Measurements from ENCODE around the gene FAM131B.

The FAM131B gene

DNA sequence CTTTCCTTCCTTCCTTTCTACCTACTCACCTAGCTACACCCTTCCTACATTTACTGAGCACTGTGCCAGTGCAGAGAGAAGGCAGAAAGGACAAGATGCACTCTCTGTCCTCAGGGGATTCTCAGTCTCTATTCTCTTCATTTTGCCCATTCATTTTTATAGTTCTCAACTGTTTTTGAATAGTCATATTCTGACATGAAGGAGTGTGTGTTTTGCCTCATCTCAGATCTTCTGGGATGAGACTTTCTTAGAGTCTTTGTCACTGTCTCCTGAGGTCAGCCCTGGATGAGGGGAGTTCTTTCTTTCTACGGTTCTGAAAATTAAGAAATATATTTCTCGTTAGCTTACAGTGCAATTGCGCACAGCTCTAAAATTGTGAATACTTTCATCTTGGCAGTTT lies 25.3 kb downstream of the FAM131B start:
- H3K9ac ChIP-seq: no peak overlapping the region
- no peak for TF ChIP-seq Cebpa-rat (IDR thresholded peaks at IDR 0.05)
- peaks cover 0 to 7% (median 2%) of the 10 kb centered on the region in 10 experiments; a peak in 6 of 20 replicates for H3K4me1 ChIP-seq
- H3K36me3 ChIP-seq: no peaks in the 10 kb centered on the region
- no peaks in the 10 kb centered on the region for H3K27me3 ChIP-seq
- H3K27ac ChIP-seq: no peak overlapping the region
- no peaks in the 10 kb centered on the region for H4K20me1 ChIP-seq
- H3K4me2 ChIP-seq: no peak overlapping the region
- H3K9me3 ChIP-seq (replicated peaks in 1 of 11): no peaks in the 10 kb centered on the region
- no peak overlapping the region for H3K4me3 ChIP-seq

- H3K36me3 ChIP-seq: no peaks in the 10 kb centered on the region
- no peaks in the 10 kb centered on the region for H4K20me1 ChIP-seq
- H3K4me1 ChIP-seq: peaks cover 0 to 25% (median 9%) of the 10 kb centered on the region in 10 experiments; a peak in 9 of 20 replicates
- no peaks in the 10 kb centered on the region for H3K27me3 ChIP-seq
- no peak overlapping the region for H3K9ac ChIP-seq
- no peaks in the 10 kb centered on the region for H3K9me3 ChIP-seq (replicated peaks in 1 of 11)
- no peak overlapping the region for H3K4me2 ChIP-seq
- no peak for TF ChIP-seq Cebpa-rat (IDR thresholded peaks at IDR 0.05)
- H3K4me3 ChIP-seq: no peak overlapping the region
- no peak overlapping the region for H3K27ac ChIP-seq
Measured at GRCh38 chr7:143334244-143334643, 28.3 kb downstream of the FAM131B start.

- Histone ChIP-seq H3K9me3 (replicated peaks in 1 of 11) (no peaks in the 10 kb centered on the region), H3K36me3 (no peaks in the 10 kb centered on the region), H3K27me3 (no peaks in the 10 kb centered on the region), H4K20me1 (no peaks in the 10 kb centered on the region), H3K4me3 (no peak overlapping the region), H3K27ac (peak overlapping the region in 4 of 11 experiments; percentile 11 to 61 (median 53); a peak in 6 of 22 replicates), H3K9ac (peak overlapping the region in 1 of 11 experiments; percentile 19; a peak in 2 of 22 replicates), H3K4me2 (peak overlapping the region in 5 of 11 experiments; percentile 38 to 70 (median 52); a peak in 10 of 22 replicates), H3K4me1 (peaks cover 0 to 42% (median 9%) of the 10 kb centered on the region in 10 experiments; a peak in 9 of 20 replicates)
- no peak for TF ChIP-seq Cebpa-rat (IDR thresholded peaks at IDR 0.05)
Measured at GRCh38 chr7:143331179-143331801, 31.2 kb downstream of the FAM131B start.

DNA sequence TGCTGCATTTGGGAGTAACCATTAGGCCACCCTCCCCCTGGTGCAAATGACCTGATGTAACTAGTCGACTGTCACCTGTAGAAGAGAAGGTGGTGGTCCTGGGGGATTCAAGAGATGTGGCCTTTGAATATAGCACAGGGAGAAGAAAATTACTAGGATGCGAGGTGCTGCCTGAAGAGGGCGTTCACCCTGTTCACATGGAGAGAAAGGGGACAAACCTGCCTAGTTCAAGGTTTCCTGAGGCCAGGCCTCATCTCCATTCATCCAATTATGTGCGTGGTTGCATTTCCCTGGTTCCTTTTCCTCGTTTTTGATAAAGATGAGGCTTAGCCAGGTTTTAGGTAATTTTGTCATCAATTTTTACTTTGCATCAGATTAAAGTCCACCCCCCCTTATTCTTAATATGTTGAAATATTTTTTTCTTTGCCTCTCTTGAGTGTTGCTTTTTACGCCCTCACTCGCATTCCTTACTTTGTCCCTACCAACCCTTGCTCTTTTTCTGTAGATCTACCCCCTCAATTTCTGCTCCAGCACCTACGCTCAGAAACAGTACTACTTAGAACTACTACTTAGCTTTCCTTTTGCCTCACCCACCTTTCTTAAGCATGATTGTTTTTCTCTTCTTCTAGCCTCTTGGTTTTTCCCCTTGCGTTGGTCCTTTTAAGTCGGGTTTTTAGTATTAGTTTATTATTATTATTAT lies 32.9 kb downstream of the FAM131B start:
- no peak overlapping the region for H3K4me3 ChIP-seq

GRCh38 chr7:143327903-143328302 lies 34.6 kb downstream of the FAM131B start:
- no peak overlapping the region for H3K27ac ChIP-seq
- peak overlapping the region in 5 of 11 experiments; percentile 7 to 61 (median 20); a peak in 5 of 22 replicates for H3K4me2 ChIP-seq
- no peaks in the 10 kb centered on the region for H4K20me1 ChIP-seq
- peaks cover 0 to 76% (median 9%) of the 10 kb centered on the region in 10 experiments; a peak in 9 of 20 replicates for H3K4me1 ChIP-seq
- H3K9ac ChIP-seq: no peak overlapping the region
- H3K9me3 ChIP-seq (replicated peaks in 1 of 11): no peaks in the 10 kb centered on the region
- H3K36me3 ChIP-seq: no peaks in the 10 kb centered on the region
- H3K27me3 ChIP-seq: no peaks in the 10 kb centered on the region
- H3K4me3 ChIP-seq: no peak overlapping the region
- TF ChIP-seq Cebpa-rat (IDR thresholded peaks at IDR 0.05): no peak

More for the DNA sequence above, 32.9 kb downstream of the FAM131B start:
- Histone ChIP-seq H3K27me3 (no peaks in the 10 kb centered on the region), H3K9ac (no peak overlapping the region), H4K20me1 (no peaks in the 10 kb centered on the region), H3K4me2 (no peak overlapping the region), H3K27ac (no peak overlapping the region), H3K4me1 (peaks cover 0 to 58% (median 9%) of the 10 kb centered on the region in 10 experiments; a peak in 9 of 20 replicates), H3K36me3 (no peaks in the 10 kb centered on the region), H3K9me3 (replicated peaks in 1 of 11) (no peaks in the 10 kb centered on the region)
- TF ChIP-seq Cebpa-rat (IDR thresholded peaks at IDR 0.05): no peak

GRCh38 chr7:143325240-143325639 lies 37.3 kb downstream of the FAM131B start:
- H3K27me3 ChIP-seq: no peaks in the 10 kb centered on the region

GRCh38 chr7:143323653-143324052 lies 38.9 kb downstream of the FAM131B start:
- peak overlapping the region in 4 of 11 experiments; percentile 39 to 67 (median 56); a peak in 8 of 22 replicates for H3K4me2 ChIP-seq
- no peak for TF ChIP-seq Cebpa-rat (IDR thresholded peaks at IDR 0.05)
- H3K9ac ChIP-seq: no peak overlapping the region
- no peaks in the 10 kb centered on the region for H3K36me3 ChIP-seq
- H4K20me1 ChIP-seq: no peaks in the 10 kb centered on the region
- H3K4me1 ChIP-seq: peaks cover 0 to 68% (median 0%) of the 10 kb centered on the region in 10 experiments; a peak in 8 of 20 replicates
- no peak overlapping the region for H3K4me3 ChIP-seq
- no peaks in the 10 kb centered on the region for H3K27me3 ChIP-seq
- no peak overlapping the region for H3K27ac ChIP-seq
- no peaks in the 10 kb centered on the region for H3K9me3 ChIP-seq (replicated peaks in 1 of 11)

More at GRCh38 chr7:143325240-143325639, 37.3 kb downstream of the FAM131B start:
- H3K9ac ChIP-seq: peak overlapping the region in 1 of 11 experiments; percentile 23; a peak in 1 of 22 replicates
- no peaks in the 10 kb centered on the region for H3K36me3 ChIP-seq
- H3K27ac ChIP-seq: no peak overlapping the region
- no peaks in the 10 kb centered on the region for H4K20me1 ChIP-seq
- TF ChIP-seq Cebpa-rat (IDR thresholded peaks at IDR 0.05): no peak
- H3K4me2 ChIP-seq: peak overlapping the region in 3 of 11 experiments; percentile 49 to 67 (median 60); a peak in 6 of 22 replicates
- no peaks in the 10 kb centered on the region for H3K9me3 ChIP-seq (replicated peaks in 1 of 11)
- H3K4me1 ChIP-seq: peaks cover 0 to 69% (median 0%) of the 10 kb centered on the region in 10 experiments; a peak in 8 of 20 replicates
- H3K4me3 ChIP-seq: no peak overlapping the region

DNA sequence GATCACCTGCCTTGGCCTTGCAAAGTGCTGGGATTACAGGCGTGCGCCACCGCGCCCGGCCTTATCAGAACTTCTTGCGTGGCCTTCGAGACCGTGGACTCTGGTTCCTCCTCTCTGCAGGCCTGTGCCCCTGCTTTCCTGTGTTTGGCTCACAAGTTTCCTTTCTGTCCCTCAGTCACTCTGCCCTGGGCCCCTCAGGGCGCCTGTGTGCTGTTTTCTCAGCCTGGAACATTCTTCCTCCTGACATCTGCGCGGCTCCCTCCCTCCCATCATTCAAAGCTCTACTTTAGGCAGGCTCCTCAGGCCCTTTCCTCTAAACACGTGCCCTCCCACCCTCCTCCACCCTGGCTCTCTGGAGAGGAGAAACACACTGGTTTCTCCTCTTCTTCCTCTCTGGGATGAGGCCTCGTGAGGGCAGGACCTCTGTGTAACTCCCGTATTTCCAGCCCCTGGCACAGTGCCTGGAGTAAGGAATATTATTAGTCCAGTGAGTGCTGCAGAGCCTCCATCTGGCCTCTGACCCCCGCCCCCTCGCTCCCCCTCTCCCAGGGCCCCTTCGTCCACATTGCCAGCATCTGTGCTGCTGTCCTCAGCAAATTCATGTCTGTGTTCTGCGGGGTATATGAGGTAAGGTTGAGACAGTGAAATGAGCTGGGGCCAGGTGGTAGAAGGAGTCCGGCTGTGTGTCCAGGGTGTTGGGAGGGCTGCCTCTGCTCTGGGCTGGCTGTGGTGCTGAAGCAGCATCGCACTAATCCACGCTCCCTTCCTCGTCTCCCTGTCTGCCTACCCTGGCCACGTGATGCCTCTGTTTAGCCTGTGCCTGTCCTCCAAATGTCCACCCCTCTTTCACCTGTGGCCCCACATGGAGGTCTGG lies 39.5 kb downstream of the FAM131B start:
- H4K20me1 ChIP-seq: no peaks in the 10 kb centered on the region
- no peaks in the 10 kb centered on the region for H3K9me3 ChIP-seq (replicated peaks in 1 of 11)
- no peak overlapping the region for H3K9ac ChIP-seq
- no peaks in the 10 kb centered on the region for H3K36me3 ChIP-seq
- H3K4me1 ChIP-seq: peaks cover 0 to 64% (median 0%) of the 10 kb centered on the region in 10 experiments; a peak in 8 of 20 replicates
- no peak overlapping the region for H3K4me3 ChIP-seq
- H3K27me3 ChIP-seq: no peaks in the 10 kb centered on the region
- H3K4me2 ChIP-seq: peak overlapping the region in 4 of 11 experiments; percentile 39 to 67 (median 56); a peak in 7 of 22 replicates
- H3K27ac ChIP-seq: 0 out of 22 replicates have a peak overlapping the region, but pooled peaks of 1 of the 11 experiments have one; percentile 10
- TF ChIP-seq Cebpa-rat (IDR thresholded peaks at IDR 0.05): no peak
